CD4-positive, alpha-beta T cell (primary cell): ENCODE measurements around the gene C13orf46. TPM values are rescaled to one million over a fixed set of nuclear protein-coding genes. Genes with fewer than 3 reads are reported as not detected.

Experiments used
- ATAC-seq: fragments of 200-7000 bp; cut with Tn5 transposase; one replicate; pipeline ENCODE4 v1.10.0; 2022; ENCODE audit warnings: mild to moderate bottlenecking; ENCODE audit not compliant: poor library complexity
- CTCF ChIA-PET: fragments of 350-600 bp; sonication (Branson Sonifier 250); formaldehyde crosslinking; loops from one replicate; lab custom pipeline; 2021; ENCODE audit warnings: antibody characterized with exemption, inconsistent platforms; lab: Charles Lee
- POLR2A ChIA-PET: fragments of 350-600 bp; sonication (Branson Sonifier 250); formaldehyde crosslinking; loops from one replicate; lab custom pipeline; 2021; ENCODE audit warnings: antibody characterized with exemption, inconsistent platforms; lab: Charles Lee
- DNase-seq, 14 experiments: peaks; one replicate each; pipeline ENCODE4 v3.0.0-alpha.2; 2013 to 2020; ENCODE audit warnings: mixed read lengths in 2 of 14
- H3K27ac ChIP-seq, 2 donors: one replicate each; pipeline versions ENCODE4 v1.5.1 to v1.7.0; 2013; ENCODE audit warnings: low read length in 2 of 2, low read depth in 1 of 2, mild to moderate bottlenecking in 1 of 2
- H3K27me3 ChIP-seq, 2 experiments: 1 replicate in 1 of 2; 2 replicates in 1 of 2; pipeline versions ENCODE4 v1.6.1 to v1.7.0; 2013; ENCODE audit warnings: low read length in 2 of 2, control low read depth in 1 of 2, mild to moderate bottlenecking in 1 of 2, moderate library complexity in 1 of 2; ENCODE audit not compliant: insufficient read depth in 2 of 2, control insufficient read depth in 1 of 2
- H3K36me3 ChIP-seq: one replicate; pipeline ENCODE4 v1.6.1; 2013; ENCODE audit warnings: low read length, control low read depth; ENCODE audit not compliant: insufficient read depth
- H3K4me1 ChIP-seq: one replicate; pipeline ENCODE4 v1.6.1; 2013; ENCODE audit warnings: low read length, control low read depth; ENCODE audit not compliant: insufficient read depth
- H3K4me3 ChIP-seq: one replicate; pipeline ENCODE4 v1.5.1; 2013; ENCODE audit warnings: mild to moderate bottlenecking, low read length, moderate library complexity
- H3K9me3 ChIP-seq, 2 experiments: 1 replicate in 1 of 2; 2 replicates in 1 of 2; pipeline versions ENCODE4 v1.6.1 to v1.7.0; 2013; ENCODE audit warnings: low read length in 2 of 2, mild to moderate bottlenecking in 2 of 2, control low read depth in 1 of 2, moderate library complexity in 1 of 2; ENCODE audit not compliant: control insufficient read depth in 1 of 2, insufficient read depth in 1 of 2
- H3K27ac Mint-ChIP-seq: one replicate; pipeline ENCODE4 v1.8.0; 2020; ENCODE audit warnings: mixed read lengths
- H3K27me3 Mint-ChIP-seq: one replicate; pipeline ENCODE4 v1.8.0; 2021; ENCODE audit warnings: mixed read lengths
- H3K36me3 Mint-ChIP-seq: one replicate; pipeline ENCODE4 v1.8.0; 2021; ENCODE audit warnings: low read depth, mixed read lengths
- H3K4me1 Mint-ChIP-seq: one replicate; pipeline ENCODE4 v1.8.0; 2021; ENCODE audit warnings: low read depth, mixed read lengths
- H3K4me3 Mint-ChIP-seq: one replicate; pipeline ENCODE4 v1.8.0; 2020; ENCODE audit warnings: mild to moderate bottlenecking, mixed read lengths
- H3K9me3 Mint-ChIP-seq: one replicate; pipeline ENCODE4 v1.8.0; 2020; ENCODE audit warnings: mixed read lengths
- CTCF ChIP-seq: fragments of 200-600 bp; IDR thresholded peaks from one replicate; pipeline ENCODE4 v1.8.0; 2022; ENCODE audit warnings: antibody characterized with exemption, mild to moderate bottlenecking
- intact Hi-C, 2 experiments: fragments of 100-400 bp; cut with DNase I in 1 of 2; cut with micrococcal nuclease in 1 of 2; formaldehyde crosslinking; loops; one replicate each; pipeline versions ENCODE4 v1.15.1 to v1.9.0; 2023 to 2025; cut with DNase I, micrococcal nuclease
- total RNA-seq, 174 experiments: library from RNA in 2 of 174; stranded (reverse) in 2 of 174; gene quantifications; one replicate each; pipeline ENCODE4 v1.2.3 and lab custom pipeline; 2021 to 2026

The C13orf46 gene
- total RNA-seq, 2 experiments from 2014 or later = 19.3 to 19.7 TPM

DNA sequence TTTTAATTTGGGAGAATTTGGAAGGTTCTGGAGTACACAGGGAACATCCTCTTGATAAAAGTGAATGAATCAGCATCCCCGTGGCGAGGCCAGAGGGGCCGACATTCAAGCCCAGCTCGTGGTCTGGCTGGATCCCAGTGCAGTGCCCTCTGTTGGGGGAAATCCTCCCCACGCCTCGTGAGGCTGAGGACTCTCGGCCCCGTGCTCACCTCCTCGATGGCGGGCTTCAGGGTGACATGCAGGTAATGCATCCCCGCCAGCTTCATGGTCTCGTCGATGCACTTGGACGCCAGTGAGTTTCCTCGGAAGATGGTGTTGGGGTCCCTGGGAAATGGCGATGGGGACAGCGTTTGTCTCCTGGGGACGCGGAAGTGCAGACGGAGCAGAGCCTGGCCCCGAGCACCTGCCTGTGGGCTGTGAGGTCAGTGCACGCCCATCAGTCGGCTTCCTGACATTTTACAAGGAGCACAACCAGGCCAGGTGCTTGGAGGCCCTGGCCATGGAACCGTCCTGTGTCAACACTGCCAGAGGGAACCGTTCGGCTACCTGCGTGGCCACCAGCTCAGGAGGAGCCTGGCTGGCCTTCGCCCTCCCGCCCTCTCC lies 43.3 kb upstream of the C13orf46 start:
- Mint-ChIP-seq H3K36me3 (peaks cover 64% of the 10 kb centered on the region), H3K9me3 (no peaks in the 10 kb centered on the region), H3K4me3 (no peak overlapping the region), H3K27ac (peak overlapping the region; percentile 49), H3K4me1 (no peaks in the 10 kb centered on the region), H3K27me3 (no peaks in the 10 kb centered on the region)
- H3K27me3 ChIP-seq = no peaks in the 10 kb centered on the region
- H3K27ac ChIP-seq = no peak overlapping the region
- peaks cover 96% of the 10 kb centered on the region for H3K36me3 ChIP-seq
- H3K9me3 ChIP-seq = no peaks in the 10 kb centered on the region
- DNase-seq (no peak), ATAC-seq (no peak)
- intact Hi-C loops = no loop called here
- no peak overlapping the region for H3K4me3 ChIP-seq
- CTCF ChIA-PET = no interaction called here
- peaks cover 3% of the 10 kb centered on the region for H3K4me1 ChIP-seq
- TF ChIP-seq CTCF = no peak
- POLR2A ChIA-PET = no interaction called here

DNA sequence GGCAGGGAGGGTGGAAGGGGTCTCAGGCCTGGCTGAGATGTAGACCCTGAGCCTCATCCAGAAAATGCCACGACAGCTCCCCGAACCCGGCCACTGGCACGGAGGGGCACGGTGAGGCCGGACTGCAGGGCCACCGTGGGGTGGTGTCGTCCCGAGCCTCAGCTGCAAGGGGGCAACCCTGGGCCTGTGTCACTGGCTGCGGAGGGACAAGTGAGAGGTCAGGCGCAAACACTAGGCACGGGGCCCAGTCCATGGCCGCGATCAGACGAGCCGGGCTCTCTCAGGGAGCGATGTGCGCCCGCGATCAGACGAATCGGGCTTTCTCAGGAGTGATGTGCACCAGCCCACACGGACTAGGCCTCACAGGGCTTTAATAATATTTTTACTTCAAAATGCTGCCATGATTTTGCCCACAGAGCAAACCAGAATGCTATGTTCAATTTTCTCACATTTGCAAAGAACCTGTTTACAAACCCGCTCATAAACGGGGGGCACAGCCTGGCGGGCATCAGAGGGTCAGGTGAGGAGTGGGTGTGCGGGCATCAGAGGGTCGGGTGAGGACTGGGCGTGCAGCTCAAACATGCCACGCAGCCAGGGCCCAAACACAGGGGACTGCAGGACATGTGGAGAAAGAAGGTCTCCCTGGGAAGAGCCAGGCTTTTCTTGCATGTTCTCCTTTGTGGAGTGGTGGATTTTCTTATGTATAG lies 42.6 kb upstream of the C13orf46 start:
- peaks cover 62% of the 10 kb centered on the region for H3K36me3 Mint-ChIP-seq
- POLR2A ChIA-PET = interaction anchor here (0.5 kb wide), 1 partner anchor 115 kb away, joined by 3 read pairs; no protein-coding TSS in a partner anchor
- DNase-seq = no peak
- peaks cover 3% of the 10 kb centered on the region for H3K4me1 ChIP-seq
- no peak overlapping the region for H3K27ac ChIP-seq
- no peak overlapping the region for H3K4me3 Mint-ChIP-seq
- H3K9me3 Mint-ChIP-seq = no peaks in the 10 kb centered on the region
- peaks cover 96% of the 10 kb centered on the region for H3K36me3 ChIP-seq
- H3K4me1 Mint-ChIP-seq = no peaks in the 10 kb centered on the region
- H3K27me3 ChIP-seq = no peaks in the 10 kb centered on the region
- no peak for ATAC-seq
- intact Hi-C loops = no loop called here
- TF ChIP-seq CTCF = no peak
- no peak overlapping the region for H3K4me3 ChIP-seq
- no peaks in the 10 kb centered on the region for H3K9me3 ChIP-seq
- H3K27ac Mint-ChIP-seq = peak overlapping the region; percentile 49
- no peaks in the 10 kb centered on the region for H3K27me3 Mint-ChIP-seq
- CTCF ChIA-PET = no interaction called here

DNA sequence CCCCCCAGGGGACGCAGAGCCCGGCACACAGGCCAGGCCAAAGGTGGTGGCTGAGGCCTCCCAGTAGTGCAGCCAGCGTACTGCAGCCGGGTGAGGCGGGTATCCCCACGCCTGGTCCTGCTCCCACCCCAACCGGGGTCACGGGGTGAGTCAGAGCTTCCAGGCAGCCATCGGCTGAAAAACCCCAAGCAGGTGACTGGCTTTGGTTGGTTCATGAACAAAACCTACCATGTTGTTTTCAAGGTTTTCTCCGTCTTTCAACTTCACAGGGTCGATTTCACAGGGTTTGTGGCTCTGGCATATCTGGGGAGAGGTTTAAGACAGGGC lies 42.1 kb upstream of the C13orf46 start:
- intact Hi-C loops = no loop called here
- DNase-seq (no peak), ATAC-seq (no peak)
- no peaks in the 10 kb centered on the region for H3K9me3 Mint-ChIP-seq
- Histone ChIP-seq H3K27ac (no peak overlapping the region), H3K27me3 (no peaks in the 10 kb centered on the region), H3K9me3 (no peaks in the 10 kb centered on the region), H3K36me3 (peaks cover 96% of the 10 kb centered on the region), H3K4me1 (peaks cover 7% of the 10 kb centered on the region), H3K4me3 (no peak overlapping the region)
- H3K27ac Mint-ChIP-seq = no peak overlapping the region
- peaks cover 3% of the 10 kb centered on the region for H3K4me1 Mint-ChIP-seq
- no peaks in the 10 kb centered on the region for H3K27me3 Mint-ChIP-seq
- no peak for TF ChIP-seq CTCF
- H3K36me3 Mint-ChIP-seq = peaks cover 56% of the 10 kb centered on the region
- no peak overlapping the region for H3K4me3 Mint-ChIP-seq
- POLR2A ChIA-PET = interaction anchor here (0.5 kb wide), 1 partner anchor 115 kb away, joined by 3 read pairs; no protein-coding TSS in a partner anchor
- CTCF ChIA-PET = no interaction called here
